GM21515 (cell line): ENCODE data around the gene GUCY1A2.
"Not testable (repeated sequence)": the region's sequence is repeated elsewhere in the genome, so short reads cannot be mapped to it uniquely, and the experiment has no call there.

Experiments
- ATAC-seq: cut with Tn5 transposase; IDR thresholded peaks from one replicate; pipeline ENCODE4 v1.9.1; 2021; ENCODE audit not compliant: unreplicated experiment

GUCY1A2 gene

DNA sequence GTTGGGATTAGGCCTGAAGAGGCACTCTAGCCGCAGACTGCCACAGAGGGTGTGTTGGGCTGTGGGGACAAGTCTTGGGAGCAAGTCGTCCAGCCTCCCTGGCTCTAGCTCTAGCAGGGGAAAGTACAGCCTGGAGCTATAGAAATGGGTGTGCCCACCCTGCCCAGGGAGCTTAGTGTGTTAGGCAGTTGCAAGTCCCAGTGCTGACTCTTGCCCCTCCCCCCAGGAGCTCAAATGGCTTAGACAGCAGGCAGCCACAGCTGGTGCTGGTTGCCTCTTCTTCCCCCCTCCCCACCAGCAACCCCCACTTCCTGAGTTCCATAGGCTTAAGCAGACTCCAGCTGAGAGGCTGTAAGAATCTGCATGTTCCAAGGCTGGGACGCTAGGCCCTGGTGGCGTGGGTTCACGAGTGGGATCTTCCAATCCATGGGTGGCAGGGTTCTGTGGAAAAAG, 61.2 kb downstream of the GUCY1A2 start:
- ATAC-seq: no peak

DNA sequence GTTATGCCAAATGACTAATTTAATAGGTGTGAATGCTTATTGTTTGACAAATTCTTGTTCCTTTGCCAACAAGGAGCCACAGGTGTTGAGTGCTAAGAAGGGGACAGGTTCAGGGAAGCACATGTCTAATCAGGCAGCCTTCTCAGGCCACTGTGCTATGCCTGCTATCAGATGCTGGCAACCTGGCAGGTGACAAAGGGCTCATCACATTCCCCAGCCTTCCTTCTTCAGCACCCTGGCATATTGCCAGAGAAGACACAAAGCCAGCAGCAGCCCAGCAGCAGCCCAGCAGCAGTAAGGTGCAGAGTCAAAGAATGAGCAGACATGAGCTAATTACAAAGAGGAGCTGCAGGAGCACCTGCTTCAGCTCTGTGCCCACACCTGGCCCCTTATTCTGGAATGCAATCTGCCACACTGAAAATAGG, 68.2 kb downstream of the GUCY1A2 start:
- ATAC-seq: no peak

DNA sequence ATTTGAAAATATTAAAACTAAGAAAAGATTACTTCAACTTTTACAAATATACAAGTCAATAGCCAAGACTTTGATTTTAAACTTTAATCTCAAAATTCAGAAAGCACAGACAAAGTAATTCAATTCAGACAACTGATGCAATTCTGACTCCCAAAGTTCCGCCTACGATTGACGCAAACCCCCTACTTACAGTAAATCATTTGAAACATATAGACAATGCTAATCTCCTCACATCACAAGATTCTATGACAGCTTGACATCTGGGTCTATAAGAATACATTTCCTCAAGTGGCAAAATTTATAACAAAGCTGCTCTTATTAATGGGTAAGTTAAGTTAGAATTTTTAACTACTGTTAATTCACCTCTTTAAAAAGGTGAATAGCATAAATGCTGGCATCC, 75.2 kb downstream of the GUCY1A2 start:
- no peak for ATAC-seq

DNA sequence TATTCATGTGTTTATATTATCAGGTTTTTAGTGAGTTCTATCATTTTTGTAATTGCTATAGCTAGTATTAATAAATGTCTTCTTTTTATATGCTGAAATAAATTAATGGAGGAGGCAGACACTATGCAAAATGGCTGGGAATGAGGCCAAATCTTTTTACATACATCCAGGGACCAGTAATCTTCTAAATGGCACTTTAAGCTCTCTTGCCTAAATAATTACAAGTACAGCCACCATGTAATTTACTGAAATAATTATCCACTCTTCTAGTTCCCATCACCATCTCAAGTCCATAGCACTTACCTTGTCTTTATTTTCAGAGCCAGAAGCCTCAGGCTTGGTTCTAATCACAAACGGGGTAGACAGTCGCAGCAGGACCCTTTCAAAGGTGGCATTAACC, 79.1 kb downstream of the GUCY1A2 start:
- no peak for ATAC-seq

DNA sequence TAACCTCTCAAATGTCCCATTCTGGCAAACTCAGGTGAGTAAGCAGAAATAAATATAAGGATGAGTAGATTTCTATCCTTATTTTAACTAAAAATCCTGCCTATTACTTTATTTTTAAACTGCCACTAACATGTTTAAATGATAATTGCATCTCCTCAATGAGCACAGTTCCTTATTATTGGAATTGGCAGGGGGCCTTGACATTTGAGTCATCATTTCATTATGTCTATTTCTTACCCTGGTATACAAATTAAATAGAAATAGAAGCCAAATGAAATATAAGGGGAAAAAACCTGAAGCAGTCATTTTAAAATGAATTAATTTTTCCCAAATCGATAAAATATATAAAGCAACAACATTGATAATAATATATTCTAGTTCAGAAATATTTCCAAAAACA, 81.2 kb downstream of the GUCY1A2 start:
- ATAC-seq: no peak

DNA sequence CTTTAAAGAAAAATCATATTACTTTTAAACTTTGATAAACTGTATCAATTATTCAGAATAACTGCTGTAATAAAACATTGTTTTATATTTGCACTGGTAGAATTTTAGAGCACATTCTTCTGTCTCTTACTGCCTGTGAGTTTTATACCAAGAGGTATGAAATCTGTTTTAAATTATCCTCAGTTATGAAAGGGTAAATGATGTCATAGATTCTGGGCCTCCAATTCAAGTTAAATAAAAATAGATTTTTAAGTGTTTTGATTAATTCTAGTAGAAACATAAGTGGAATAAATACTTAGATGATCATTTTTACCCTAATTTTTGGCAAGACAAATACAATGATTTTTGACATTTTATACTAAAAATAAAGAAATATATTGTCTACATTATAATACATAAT, 93.0 kb downstream of the GUCY1A2 start:
- no peak for ATAC-seq

DNA sequence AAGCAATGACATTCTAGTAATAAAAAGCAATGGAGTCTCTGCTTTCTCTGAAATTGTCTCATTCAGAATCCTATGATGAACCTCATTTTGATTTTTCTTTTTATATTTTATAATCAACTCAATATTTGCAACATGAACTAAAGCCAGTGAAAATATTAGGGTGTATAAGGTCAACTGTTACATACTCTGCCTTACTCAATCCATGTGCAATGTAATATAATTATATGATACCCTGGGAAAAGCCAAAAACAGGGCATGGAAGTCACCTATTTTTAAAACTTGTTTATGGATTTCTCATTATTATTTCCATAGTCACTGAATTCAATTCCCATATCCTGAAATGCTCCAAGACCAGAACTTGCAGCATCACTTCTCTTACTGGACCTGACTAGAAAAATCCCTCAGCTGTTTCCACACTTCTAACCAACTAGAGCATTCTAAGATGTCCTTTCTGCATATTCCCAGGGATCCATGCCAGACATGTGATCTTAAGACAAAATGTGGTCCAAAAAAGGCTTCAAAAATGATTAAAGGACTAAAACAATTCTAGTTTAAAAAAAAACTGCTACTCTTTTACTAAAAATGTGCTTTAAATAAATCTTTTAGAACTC, 97.3 kb downstream of the GUCY1A2 start:
- no peak for ATAC-seq

DNA sequence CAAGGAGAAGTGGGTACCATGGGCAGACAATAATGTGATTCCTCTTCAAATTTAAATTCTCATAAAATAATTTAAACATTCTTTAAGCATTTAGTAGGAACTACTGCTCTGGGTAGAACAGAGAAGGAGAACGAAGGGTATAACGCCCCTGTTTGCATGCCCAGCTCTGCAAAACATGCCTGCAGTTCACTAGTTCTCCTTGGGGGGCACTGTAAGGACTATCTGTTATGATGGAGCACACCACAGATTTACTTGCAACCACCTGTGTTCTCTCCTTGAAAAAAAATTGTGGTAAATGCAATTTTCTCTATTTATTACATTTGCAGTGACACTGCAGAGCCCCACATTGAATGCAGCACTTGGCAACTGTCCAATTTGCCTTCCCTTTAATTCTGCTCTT, 100.3 kb downstream of the GUCY1A2 start:
- ATAC-seq: peak; percentile 74

DNA sequence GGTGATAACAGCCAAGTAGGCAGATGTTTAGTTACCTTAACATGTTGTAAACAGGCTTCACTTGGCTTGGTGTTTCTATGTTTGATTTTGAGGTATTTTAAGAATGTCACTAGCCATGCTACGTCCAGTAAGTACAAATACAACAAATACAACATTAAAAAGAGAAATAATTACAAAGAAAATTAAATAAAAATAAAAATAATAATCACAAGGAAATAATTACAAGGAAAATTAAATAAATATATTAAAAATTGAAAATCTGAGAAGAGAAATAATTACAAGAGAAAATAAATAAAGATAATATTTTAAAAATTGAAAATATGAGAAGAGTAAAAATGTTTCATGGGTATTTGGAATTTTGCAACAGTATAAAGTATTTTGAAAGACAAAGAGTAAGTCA, 103.9 kb downstream of the GUCY1A2 start:
- no peak for ATAC-seq

DNA sequence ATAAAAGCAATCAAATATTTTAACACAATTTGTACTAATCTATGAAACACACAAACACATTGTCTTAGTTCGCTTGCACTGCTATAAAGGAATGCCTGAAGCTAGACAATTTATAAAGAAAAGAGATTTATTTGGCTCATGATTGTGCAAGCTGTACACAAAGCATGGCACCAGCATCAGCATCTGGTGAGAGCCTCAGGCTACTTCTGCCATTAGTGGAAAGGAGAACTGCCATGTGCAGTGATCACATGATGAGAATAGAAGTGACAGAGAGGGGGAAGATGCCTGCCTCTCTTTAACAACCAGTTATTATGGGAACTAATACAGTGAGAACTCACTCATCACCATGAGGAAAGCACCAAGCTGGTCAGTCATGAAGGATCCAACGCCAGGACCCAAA, 105.1 kb downstream of the GUCY1A2 start:
- no peak for ATAC-seq

DNA sequence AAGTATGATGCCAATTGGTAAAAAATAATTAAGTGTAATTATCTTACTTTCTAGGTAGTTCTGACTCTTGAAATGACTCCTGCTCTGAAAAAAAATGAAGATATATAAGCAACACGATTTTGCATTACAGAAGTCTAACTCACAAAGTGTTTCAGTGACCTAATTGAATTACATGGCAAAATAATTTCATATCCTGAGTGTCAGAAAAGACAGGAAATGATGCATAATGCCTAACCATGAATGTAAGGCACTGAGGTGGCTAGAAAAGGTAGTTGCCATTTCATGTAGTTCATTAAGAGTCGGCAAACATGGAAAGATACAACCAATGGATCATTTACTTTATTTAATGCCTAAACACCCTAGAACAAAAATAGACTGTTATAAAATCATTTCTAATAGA, 113.5 kb downstream of the GUCY1A2 start:
- no peak for ATAC-seq

DNA sequence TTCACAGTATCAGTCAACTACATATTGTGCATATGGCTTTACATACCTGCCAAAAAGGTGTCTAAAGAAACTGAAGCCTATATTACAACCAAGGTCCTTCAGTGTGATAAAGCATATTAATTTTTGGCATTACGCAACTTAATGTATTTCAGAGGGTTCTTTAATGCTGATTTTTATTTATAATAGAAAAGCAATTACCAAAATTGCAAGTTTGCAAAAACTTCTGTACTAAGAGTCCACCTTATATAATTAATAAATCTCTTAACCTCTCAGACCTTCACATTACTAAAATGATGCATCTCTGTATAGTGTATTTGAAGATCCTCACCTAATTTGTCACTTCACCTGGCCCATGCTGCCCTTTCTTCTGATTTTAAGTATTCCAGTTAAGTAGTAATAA, 128.6 kb downstream of the GUCY1A2 start:
- no peak for ATAC-seq

DNA sequence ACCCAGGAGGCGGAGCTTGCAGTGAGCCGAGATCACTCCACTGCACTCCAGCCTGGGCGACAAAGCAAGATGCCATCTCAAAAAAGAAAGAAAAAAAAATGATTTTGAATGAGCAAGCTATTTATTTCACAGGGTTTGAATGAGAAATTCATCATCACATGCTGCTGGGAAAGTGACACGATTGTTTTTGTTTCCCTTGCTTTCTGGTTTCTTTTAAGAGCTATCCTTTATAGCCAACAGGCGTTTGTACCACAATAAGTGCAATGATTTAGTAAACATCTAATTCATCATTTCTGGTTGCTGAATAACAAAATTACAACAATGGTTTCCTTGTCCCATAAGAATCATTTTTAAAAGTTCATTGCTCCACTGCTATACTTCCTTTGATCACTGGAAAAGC, 129.9 kb downstream of the GUCY1A2 start:
- no peak for ATAC-seq

DNA sequence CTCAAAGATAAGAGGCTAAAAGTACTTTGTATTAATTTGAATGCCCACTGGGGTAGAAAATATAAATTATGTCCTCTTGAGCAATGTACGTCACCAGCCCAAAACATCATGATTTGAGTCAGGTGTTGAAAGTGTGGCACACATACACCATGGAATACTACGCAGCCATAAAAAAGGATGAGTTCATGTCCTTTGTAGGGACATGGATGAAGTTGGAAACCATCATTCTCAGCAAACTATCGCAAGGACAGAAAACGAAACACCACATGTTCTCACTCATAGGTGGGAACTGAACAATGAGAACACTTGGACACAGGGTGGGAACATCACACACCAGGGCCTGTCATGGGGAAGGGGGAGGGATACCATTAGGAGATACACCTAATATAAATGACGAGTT, 134.6 kb downstream of the GUCY1A2 start:
- not testable (repeated sequence) for ATAC-seq

DNA sequence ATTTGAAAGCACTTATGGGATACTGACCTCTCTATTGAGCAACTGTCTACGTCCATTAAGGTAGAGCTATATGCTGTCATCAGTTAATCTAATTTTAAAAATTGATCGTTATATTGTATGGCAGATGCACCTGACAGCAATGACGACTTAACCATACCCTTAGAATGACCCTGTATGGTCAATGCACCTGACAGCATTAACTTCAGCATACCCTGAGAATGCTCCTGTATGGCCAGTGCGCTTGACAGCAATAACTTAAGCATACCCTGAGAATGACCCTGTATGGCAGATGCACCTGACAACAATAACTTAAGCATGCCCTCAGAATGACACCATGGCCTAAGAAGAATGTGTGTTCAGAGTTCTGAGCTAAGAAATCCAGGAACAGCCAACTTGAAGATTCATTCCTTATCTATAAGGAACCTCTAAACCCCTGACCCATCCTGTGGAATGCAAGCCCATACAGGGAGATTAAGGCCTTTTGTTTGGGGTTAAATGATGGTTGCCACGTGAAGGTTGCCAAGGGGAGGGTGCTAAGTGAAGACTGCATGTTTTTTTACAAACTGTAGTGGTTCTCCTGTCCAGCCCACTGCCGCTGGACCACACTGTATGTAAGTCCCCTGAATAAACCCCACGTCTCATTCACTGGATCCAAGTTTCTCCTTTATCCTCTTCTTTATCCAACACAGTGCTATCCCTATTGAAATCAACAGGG, 138.3 kb downstream of the GUCY1A2 start:
- no peak for ATAC-seq

DNA sequence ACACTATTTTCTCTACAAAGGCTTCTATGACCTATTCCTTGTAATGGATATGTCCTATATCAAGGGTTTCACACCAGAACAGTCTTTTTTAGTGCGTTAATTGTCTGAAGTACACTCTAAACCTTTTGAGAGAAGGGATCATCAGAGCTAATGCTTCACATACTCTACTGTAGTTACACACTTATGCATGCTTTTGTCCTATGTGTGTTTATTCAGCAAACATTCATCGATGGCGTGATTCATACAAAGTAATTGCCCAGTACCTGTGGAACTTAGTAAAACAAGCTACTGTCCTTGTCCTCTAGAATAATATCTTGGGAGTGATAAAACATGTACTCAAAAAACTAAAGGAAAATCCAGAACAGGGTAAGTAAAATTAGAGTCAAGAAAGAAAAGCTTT, 139.2 kb downstream of the GUCY1A2 start:
- no peak for ATAC-seq

DNA sequence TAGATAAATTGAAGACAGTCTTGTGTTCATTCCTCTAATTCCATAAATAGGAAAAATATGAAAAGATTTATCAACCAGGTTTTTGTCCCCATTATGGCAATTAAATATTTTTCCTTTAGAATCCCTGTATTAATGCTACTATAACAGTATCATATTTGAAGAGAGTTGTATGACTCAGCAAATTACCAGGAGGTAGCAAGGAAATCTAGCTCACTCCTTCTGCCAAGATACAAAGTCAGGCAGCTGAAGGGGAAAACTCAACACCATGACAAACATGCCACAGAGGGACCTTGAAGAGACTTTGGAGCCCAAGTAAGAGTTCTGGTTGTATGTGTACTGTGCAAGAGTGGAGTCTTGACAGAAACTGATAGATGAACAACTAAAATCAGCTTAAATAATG, 143.3 kb downstream of the GUCY1A2 start:
- ATAC-seq: no peak

DNA sequence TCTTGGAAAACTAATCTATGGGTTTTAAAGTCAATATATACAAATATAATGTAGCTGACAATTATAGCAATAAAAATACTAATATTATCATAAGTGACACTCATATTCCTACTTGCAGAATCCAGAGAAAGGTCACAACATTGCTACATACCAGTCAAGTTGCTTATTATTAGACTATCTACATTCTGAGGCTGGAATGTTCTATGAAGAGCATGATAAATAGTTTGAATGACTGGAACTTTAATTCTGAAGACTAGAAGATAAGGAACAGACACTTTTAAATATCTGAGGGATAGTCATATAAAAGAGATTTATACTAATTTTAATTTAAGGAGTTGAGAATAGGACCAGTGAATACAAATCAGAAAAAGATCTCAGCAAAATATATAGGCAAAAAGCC, 146.0 kb downstream of the GUCY1A2 start:
- no peak for ATAC-seq

DNA sequence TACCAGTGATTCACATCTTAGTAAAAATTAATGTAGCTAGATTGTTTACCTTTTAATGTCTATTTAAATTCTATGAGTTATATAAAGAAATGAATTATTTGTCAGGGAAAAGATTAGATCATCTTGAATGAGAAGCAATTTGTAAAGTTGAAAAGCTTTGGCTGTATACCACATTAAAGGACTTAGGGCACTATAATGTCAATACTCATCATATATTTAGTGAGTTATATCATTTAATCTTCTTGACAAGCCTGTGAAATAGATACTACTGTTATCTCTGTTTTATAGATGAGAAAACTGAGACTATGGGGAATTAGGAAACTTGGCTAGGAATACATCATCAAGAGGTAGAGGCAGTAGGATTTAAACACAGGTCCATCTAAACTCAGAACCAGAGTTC, 160.1 kb downstream of the GUCY1A2 start:
- no peak for ATAC-seq

DNA sequence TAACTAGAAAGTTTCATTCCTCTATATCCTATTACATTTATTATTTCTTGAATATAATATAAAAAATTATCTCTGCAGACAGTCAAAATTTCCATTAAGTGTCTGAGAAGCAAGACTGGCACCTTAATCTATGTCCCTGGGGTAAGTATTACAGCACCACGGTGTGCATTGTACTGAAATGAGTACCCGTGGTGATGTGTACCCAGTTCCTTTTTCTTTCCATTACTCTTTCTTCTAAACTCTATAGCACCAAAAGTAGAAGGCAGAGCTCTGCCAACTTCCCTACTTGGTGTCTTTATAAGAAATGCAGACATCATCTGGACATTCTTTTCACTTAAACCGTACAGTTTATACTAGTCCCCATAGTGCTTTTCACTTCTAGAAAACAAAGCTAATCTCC, 161.7 kb downstream of the GUCY1A2 start:
- no peak for ATAC-seq

DNA sequence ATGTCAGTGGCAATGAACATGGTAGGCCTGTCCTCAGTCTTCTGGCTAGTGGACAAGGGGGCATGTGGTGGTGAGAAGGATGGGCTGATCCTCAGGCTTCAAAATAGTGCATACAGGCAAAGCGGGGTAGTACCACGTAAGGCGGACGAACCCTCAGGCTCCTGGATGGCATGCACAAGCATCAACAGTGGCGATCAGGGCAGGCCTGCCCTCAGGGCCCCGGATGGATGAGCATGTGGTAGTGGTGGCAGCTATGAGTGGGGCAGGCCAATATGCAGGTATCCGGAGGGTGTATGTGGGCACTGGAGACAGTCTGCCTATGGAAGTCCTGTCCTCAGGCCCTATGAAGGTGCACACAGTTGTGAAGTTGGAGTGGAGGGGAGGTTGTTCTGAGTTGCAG, 163.8 kb downstream of the GUCY1A2 start:
- no peak for ATAC-seq

DNA sequence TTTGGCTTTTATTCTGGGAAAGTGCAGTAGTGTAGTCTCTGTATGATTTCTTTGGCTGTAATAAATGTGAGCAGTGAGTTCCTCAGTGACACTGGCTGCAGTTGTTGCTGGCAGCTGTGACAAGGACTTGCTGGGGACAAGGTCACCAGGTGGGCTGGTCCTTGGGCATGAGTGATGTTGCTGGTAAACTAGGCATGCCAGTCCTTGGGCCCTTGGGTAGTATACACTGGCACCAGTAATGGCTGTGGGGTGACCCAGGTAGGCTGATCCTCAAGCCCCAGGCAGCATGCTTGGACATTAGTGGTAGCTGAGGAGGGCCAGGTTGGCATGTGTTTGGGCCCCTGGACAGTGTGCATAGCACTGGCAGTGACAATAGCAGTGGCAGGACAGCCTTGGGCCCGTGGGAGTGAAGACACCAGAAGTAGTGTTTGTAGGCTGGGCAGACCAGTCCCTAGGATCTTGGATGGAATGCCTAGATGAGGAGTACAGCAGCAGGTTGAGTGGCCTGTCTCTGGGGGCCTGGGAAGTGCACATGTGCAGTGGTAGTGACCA, 164.3 kb downstream of the GUCY1A2 start:
- ATAC-seq: no peak

DNA sequence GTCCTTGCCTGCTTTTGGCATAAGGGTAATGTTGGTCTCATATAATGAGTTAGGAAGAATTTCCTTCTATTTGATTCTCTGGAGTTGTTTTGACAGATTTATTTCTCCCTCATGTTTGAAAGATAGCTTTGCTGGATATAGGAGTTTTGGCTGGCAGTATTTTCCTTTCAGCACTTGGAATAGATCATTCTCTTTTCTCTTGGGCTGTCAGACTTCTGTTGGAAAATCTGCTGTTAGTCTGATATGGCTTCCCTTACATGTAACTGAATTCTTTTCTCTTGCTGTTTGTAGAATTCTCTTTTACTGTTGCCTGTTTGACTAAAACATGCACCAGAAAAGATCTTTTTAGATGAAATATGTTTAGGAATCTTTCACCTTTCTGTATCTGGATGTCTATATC, 165.5 kb downstream of the GUCY1A2 start:
- ATAC-seq: no peak
